Activated CD8-positive, alpha-beta memory T cell treated with anti-CD3 and anti-CD28 coated beads, Interleukin-2, amount 50 U/mL, for 48 hours (primary cell): ENCODE data around the gene MBOAT2.
"Not testable (repeated sequence)": the region's sequence is repeated elsewhere in the genome, so short reads cannot be mapped to it uniquely, and the experiment has no call there.

Experiments used
- DNase-seq: peaks from one replicate; pipeline ENCODE4 v3.0.0-alpha.2; 2020

MBOAT2 gene

DNA sequence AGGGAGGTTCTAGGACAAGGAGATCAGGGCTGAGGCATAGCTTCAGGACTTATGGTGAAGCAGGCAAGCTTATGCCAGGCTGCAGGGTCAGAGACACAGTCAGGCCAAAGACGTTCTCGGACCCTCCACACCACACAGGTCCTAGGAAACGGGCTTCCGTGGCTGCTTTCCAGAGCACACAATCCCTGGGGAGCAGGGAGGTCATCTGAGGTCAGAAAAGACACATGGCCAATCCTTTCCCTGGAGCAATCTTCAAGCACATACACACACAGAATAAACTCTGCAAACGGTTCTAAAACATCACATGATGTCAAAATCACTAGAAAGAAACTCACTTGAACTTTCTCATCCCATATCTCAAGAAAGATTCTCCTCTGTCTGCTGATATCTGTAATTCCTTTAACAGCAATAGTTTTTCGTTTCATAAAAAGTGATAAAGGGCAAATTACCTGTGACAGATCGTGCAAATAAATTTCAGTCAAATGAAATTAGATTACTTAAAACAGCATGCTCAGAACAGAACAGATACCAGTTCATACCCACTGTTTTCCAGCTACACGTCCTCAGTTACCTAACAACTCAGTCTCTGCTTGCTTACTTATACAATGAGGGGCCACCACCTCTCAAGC is 63.9 kb downstream of the MBOAT2 start:
- DNase-seq, result no peak

DNA sequence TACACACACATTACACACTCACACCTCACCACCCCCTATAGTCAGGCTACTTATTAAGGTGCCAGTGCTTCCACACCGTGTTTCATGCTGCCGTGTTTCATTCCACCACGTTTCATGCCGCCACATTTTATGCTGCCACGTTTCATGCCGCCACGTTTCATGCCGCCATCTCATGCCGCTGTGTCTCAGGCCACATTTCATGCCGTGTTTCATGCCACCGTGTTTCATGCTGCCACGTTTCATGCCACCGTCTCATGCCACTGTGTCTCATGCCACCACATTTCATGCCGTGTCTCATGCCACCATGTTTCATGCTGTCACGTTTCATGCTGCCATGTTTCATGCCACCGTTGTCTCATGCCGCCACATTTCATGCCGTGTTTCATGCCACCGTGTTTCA is 65.1 kb downstream of the MBOAT2 start:
- DNase-seq, result no peak

- no peak for DNase-seq
Measured at GRCh38 chr2:8935982-8936381, 67.5 kb downstream of the MBOAT2 start.

GRCh38 chr2:8934338-8934737 is 69.1 kb downstream of the MBOAT2 start:
- no peak for DNase-seq

GRCh38 chr2:8932702-8933101 is 70.8 kb downstream of the MBOAT2 start:
- no peak for DNase-seq

DNA sequence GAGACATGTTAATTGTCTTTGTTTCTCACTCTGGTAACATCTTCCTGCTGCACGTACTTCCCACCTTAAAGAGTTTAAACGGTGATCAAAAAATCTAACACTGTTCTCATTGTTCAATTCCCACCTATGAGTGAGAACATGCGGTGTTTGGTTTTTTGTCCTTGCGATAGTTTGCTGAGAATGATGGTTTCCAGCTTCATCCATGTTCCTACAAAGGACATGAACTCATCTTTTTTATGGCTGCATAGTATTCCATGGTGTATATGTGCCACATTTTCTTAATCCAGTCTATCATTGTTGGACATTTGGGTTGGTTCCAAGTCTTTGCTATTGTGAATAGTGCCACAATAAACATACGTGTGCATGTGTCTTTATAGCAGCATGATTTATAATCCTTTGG is 73.3 kb downstream of the MBOAT2 start:
- not testable (repeated sequence) for DNase-seq

DNA sequence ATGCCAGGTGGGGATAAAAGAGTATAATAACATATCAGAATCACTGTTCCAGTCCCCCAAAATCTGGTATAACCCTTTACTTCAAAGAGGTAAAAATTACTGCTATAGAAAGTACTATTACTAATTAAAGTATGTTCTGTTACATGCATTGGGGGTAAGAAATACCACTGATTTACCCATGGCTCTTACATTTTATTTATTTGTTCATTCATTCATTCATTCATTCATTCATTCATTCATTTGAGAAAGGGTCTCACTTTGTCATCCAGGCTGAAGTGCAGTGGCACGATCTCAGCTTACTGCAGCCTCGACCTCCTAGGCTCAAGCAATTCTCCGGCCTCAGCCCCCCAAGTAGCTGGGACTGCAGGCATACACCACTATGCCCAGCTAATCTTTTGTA is 74.4 kb downstream of the MBOAT2 start:
- DNase-seq, result no peak

DNA sequence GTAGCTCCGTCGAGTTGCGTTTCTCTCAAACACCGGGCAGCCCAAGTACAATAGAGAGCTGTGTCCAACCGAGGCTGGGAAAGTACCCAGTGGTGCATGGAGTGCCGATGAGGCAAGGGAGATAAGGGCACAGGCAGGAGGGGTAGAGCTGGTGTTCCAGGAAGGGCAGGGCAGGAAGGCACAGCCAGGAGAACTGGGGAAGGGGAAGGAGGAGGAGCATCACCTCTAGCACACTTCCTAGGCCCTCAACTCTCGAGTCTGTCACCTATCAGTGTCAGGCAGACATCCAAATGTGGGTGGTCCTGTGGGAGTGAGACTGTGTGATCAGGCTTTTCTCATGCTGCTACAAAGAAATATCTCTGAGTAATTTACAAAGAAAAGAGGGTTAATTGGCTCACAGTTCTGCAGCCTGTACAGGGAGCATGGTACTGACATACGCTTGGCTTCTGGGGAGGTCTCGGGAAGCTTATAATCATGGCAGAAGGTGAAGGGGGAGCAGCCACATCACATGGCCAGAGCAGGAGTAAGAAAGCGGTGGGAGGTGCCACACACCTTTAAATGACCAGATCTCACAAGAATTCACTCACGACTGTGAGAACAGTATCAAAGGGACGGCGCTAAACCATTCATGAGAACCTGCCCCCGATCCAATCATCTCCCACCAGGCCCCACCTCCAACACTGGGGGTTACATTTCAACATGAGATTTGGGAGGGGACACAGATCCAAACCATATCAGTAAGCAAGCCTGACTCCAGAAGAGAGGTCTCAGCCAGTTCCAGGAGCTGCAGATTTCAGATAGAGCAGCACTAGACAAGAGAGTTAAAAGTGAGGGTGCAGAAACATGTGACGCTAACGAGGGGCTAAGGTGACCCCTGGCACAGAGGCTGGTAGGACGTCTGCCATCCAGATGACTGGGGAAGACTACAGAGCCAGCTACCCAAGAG is 75.7 kb downstream of the MBOAT2 start:
- DNase-seq, result no peak

- DNase-seq, result no peak
Measured at GRCh38 chr2:8926356-8926755, 77.1 kb downstream of the MBOAT2 start.

GRCh38 chr2:8925411-8925810 is 78.1 kb downstream of the MBOAT2 start:
- DNase-seq, result no peak

DNA sequence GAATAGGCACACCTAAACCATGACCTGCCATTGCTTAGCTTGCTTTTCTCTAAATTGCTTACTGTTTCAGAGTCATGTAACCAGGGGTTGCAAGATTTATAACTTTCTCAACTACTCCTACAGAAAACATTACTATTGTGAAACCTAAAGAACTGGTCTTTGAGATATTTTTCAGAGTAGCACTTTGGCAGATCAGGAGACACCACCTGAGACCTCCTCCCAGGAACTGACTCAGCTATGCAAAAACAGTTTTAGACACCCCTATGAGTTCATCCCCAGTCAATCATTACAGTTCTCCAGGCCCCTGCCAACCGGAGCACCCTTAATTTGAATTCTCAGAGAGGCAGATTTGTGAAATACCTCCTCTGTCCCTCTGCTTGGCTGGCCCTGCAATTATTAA is 80.3 kb downstream of the MBOAT2 start:
- DNase-seq, result no peak

DNA sequence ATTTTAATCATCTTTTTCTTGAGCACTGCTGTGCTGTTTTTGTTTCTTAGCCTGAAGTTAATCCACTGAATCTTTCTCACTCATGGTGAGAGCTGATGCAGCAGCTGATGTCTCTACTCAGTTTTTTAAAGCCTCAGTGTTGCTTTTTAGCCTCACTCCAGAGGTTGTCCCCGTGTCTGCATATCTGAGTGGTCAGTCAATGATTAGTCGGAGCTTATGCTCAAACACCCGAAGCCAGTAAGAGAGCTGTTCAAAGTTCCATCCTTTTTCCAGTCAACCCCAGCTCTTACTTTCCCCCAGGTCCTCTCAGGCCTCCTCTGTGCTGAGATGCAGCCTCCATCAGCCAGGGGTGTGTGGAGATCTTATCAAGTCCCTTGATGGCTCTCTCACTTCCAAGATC is 81.1 kb downstream of the MBOAT2 start:
- DNase-seq, result no peak

DNA sequence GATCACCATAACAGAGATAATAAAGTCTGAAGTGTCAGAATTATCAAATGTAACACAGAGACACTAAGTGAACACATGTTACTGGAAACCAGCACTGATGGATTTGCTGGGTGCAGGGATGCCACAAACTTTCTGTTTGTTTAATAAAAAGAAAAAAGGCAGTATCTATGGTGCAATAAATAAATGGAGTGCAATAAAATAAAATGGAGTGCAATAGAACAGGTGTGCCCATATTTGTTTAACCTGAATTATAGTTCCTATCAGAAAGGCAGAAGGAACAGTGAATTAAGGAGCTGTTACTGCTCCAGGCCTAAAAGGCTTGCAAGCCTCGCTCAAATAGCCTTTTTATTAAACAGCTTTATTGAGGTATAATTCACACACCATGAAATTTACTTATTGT is 85.1 kb downstream of the MBOAT2 start:
- DNase-seq, result no peak

GRCh38 chr2:8915941-8916340 is 87.5 kb downstream of the MBOAT2 start:
- no peak for DNase-seq

DNA sequence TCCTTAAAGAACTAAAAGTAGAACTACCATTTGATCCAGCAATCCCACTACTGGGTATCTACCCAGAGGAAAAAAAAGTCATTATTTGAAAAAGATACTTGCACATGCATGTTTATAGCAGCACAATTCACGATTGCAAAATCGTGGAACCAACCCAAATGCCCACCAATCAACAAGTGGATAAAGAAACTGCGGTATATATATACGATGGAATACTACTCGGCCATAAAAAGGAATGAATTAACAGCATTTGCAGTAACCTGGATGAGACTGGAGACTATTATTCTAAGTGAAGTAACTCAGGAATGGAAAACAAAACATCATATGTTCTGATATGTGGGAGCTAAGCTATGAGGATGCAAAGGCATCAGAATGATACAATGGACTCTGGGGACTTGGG is 89.7 kb downstream of the MBOAT2 start:
- DNase-seq, result not testable (repeated sequence)

DNA sequence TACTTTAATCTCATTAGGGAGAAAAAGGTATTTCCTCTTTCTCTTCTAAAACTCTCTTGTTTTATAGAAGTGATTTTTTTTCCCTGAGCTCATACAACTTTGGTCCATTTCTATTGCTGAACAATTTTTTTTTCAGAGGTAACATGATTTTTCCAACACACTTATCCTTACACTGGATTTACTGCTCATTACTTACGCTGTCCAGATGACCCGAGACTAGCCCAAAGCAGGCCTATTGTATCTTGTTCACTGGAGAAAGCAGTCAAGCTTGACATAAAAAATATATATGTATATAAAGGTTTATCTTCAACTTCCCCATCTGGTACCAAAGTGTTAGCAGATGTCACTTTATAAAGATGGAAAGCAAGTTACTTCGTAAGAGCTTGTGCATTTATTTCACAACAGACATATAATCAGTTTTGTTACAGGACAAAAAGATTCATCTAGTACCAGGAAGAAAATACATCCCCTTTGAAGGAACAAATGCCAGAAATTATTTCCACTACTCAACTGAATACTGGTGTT is 95.7 kb downstream of the MBOAT2 start:
- no peak for DNase-seq

- DNase-seq, result not testable (repeated sequence)
Measured at GRCh38 chr2:8903924-8904323, 99.6 kb downstream of the MBOAT2 start.

DNA sequence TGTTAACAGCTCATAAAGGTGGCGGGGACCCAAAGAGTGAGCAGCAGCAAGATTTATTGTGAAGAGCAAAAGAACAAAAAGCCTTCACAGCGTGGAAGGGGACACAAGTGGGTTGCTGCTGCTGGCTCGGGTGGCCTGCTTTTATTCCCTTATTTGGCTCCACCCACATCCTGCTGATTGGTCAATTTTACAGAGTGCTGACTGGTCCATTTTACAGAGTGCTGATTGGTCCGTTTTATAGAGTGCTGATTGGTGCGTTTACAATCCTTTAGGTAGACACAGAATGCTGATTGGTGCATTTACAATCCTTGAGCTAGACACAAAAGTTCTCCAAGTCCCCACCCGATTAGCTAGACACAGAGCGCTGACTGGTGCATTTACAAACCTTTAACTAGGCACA is 100.7 kb downstream of the MBOAT2 start:
- DNase-seq, result not testable (repeated sequence)

DNA sequence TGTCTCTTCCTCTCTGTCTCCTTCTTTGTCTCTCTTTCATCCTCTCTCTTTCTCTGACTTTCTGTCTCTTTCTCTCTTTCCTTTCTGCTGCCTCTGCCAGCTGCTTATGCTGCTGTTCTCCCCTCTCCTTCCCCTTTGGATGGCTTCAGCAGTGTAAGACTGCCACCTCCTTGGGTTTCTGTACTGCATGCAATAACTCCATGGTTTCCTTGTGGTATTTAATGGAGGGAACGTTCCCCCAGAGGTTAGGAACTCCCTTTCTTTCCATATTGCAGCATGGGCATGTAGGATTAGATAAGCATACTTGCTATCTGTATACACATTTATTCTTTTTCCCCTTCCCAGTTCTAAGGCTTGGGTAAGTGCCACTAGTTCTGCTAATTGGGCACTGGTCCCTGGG is 106.3 kb downstream of the MBOAT2 start:
- DNase-seq, result not testable (repeated sequence)

- DNase-seq, result not testable (repeated sequence)
Measured at GRCh38 chr2:8896671-8897070, 106.8 kb downstream of the MBOAT2 start.

- not testable (repeated sequence) for DNase-seq
Measured at GRCh38 chr2:8895087-8895912, 108.2 kb downstream of the MBOAT2 start.

GRCh38 chr2:8893978-8894820 is 109.3 kb downstream of the MBOAT2 start:
- DNase-seq, result no peak
